NCI-H1417 treated with DMSO at 0.1 percent for 48 hours (cell line): ENCODE results near the gene C1S.
A peak's percentile ranks its signal among the peaks of the same experiment; 100 is the strongest.
"Not testable (repeated sequence)": the region's sequence is repeated elsewhere in the genome, so short reads cannot be mapped to it uniquely, and the experiment has no call there.

Experiments used
- DNase-seq: peaks from one replicate; lab custom pipeline; 2025; lab: John Stamatoyannopoulos, UW

C1S gene

DNA sequence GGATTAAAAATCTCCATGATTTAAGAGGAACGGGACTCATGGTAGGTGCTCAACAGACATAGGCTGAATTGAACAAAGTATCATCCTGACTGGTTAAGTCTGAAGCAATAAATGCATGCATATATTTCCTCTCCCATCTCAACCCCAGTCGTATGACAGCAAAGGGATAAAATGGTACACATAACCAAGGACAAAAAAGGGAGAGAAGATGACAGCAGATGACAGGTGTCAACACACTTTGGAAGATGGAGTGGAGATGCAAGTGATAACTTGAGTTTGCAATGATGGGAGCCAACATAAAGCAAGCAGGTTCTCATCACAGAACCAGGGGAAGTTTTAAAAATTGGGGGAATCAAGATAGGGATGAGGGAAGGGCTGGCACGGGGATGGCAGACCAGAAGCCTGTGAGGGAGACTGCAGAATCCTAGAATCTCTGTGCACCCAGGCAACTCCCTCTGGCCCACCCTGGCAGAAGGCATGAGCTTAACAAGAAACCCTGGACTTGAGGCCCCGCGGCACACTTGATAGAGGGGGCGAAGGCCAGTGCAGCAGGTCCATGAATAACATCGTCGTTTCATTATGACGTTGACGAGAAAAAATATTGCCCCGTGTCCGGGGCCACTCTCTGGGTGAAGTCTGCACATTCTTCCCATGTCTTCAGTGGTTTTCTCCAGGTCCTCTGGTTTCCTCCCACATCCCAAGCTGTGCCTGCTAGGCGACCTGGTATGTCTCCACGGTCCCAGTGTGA is 43.5 kb downstream of the C1S start:
- no peak for DNase-seq

GRCh38 chr12:7106082-7106481 is 45.6 kb downstream of the C1S start:
- no peak for DNase-seq

DNA sequence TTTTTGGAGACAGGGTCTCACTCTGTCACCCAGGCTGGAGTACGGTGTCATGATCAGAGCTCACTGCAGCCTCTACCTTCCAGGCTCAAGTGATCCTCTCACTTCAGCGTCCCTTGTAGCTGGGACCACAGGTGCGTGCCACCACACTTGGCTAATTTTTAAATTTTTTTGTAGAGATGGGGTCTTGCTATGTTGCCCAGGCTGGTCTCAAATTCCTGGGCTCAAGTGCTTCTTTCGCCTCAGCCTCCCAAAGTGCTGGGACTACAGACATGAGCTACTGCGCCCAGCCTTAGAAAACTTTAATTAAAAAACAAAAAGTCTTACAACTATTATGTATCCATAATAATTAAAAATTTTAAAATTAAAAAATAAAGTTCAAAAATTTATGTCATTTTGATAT is 46.7 kb downstream of the C1S start:
- not testable (repeated sequence) for DNase-seq

GRCh38 chr12:7107636-7108002 is 47.1 kb downstream of the C1S start:
- no peak for DNase-seq

- no peak for DNase-seq
Observed at GRCh38 chr12:7108003-7108795, 47.7 kb downstream of the C1S start.

DNA sequence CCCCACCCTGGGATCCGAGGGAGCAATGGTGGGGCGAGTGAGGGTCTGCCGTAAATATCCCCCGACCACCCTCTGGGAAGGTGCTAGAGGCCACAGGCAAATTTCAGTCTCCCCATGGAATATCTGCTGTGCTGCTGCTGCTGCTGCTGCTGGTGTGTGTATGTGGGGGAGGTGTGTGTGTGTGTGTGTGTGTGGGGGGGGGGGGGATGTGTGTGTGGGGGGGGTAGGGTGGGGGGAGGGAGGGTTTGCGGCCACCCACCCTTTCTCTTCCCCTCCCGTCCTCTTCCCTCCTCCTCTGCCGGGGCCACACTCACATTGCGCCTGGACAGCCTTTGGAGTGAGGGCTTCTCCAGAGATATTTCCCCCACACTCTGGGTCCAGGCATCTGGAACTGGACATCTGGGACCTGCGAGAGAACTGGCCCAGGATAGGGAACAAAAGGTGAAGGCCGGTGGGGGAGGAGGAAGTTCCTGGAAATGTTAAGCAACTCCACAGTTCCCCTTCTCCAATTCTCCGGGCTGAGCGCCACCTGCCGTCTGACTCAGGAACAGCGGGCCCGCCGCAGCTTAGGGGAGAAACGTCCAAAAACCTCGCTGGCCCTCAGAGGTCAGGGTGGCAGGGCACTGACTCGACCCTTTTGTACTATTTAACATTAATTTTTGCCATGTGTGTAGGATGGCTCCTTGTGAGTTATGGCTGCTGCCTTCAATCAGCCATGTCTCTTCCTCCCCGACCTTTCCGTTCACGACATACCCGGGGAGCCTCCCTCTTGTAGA is 48.5 kb downstream of the C1S start, which contains the start of gene C1RL:
Gene C1RL, minus strand, starts transcription at position 419 of the 776 bp plus-strand sequence. Its CDS starts 34 bp downstream, at position 385.
- DNase-seq = peak; percentile 35

GRCh38 chr12:7109572-7109920 is 49.0 kb downstream of the C1S start:
- no peak for DNase-seq

DNA sequence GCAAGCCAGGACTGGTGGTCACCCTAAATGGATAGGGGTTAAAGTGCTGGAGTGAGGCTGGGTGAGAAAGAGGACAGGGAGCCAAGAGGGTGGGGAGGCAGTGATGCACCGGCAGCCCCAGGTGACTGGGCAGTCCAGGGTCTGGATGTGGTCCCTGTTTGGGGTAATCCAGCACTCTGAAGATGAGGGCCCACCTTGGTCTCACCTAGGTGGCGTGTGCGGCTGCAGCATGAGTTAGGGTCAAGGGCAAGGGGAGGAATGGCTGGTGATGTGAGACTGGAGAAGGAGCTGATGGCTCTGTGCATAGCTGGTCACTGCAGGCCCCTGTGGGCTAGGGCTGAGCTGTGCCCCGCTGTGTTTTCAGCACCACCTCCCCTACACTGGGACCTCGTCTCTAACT is 50.1 kb downstream of the C1S start:
- no peak for DNase-seq

DNA sequence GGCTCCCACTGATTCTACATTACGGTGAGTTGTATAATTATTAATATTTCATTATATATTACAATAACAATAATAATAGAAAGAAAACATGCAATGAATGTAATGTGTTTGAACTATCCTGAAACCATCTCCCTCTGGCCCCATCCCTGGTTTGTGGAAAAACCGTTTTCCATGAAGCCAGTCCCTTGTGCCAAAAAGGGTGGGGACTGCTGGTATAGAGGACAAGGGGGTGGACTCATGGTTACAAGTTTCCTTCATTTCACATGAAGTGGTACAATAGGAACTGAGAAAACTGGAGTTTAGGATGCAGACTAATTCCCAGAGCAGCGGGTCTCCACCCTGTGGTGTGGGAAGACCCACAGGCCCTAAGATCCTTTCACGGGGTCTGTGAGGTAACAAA is 51.5 kb downstream of the C1S start:
- DNase-seq = no peak

GRCh38 chr12:7113389-7113871 is 52.9 kb downstream of the C1S start:
- DNase-seq = no peak

DNA sequence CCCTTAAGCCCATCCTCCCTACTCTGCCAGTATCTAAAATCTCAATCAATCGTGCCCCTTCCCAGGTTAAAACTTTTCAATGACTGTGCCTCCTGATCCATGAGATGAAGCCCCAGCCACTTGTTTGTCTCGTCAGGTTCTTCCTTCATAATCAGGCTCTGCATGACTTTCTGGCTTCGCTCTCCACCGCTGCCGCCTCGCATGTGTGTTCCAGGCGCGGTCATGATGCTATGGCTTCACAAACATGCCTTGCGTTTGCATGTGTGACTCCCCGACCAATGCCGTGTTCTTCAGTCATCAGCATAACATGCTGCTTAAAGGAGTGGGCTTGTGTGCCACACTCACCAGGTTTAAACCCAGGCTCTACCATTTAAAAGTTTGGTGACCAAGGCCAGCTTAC is 53.5 kb downstream of the C1S start:
- no peak for DNase-seq

GRCh38 chr12:7114851-7115250 is 54.3 kb downstream of the C1S start:
- no peak for DNase-seq

DNA sequence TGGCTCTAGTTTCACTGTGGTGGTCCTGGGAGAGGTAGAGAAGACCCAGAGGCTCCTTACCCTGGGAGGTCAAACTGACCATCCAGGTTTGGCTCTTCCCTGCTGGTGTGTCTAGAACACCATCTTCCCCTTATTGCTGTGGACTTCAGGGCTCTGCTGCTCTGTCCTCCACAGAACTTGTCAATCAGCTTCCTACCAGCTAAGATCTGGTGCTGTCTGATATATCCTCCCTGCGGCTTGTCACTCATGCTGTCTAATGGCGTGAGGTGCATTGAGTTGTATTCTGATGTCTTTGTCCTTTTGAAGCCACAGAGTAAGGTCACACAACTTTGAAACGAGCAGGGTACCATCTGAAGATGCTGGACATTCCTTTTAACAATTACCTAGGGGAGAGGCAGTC is 55.7 kb downstream of the C1S start:
- no peak for DNase-seq

- DNase-seq = no peak
Observed at GRCh38 chr12:7116916-7117315, 56.4 kb downstream of the C1S start.

DNA sequence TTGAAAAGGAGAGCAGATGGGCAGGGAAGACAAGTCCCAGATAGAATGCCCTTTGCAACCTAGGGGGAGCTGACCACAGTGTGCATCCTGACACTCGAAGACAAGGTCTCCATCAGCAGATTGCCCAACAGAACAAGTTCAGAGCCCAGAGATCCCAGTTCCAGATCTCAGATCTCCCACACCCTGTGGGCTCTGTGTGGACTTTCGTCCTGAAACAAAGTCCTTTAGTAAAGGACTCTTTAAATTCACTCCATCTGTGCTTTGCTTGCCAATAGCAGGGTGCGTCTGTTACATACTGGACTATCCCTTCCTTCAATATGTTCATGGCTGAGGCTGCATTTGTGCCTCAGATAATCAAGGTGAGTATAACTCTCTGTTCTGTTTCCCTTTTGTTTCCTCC is 57.2 kb downstream of the C1S start:
- no peak for DNase-seq

- no peak for DNase-seq
Observed at GRCh38 chr12:7118881-7119280, 58.4 kb downstream of the C1S start.

- DNase-seq = no peak
Observed at GRCh38 chr12:7120166-7120565, 59.6 kb downstream of the C1S start.
